ENCODE results near the gene RGS3.
A peak's percentile ranks its signal among the peaks of the same experiment; 100 is the strongest.

Gene RGS3

GRCh38 chr9:113634596-113635515, 171.3 kb downstream of the RGS3 start:
- H3K4me3 ChIP-seq (ENCODE audit: low read length in 2 of 2) = no peak overlapping the region
- H3K9me3 ChIP-seq (replicated peaks in 1 of 2; ENCODE audit: control insufficient read depth in 2 of 2, insufficient read depth in 1 of 2, low read depth in 1 of 2, low read length in 2 of 2) = no peaks in the 10 kb centered on the region
- H2BK12ac ChIP-seq (ENCODE audit: low read length) = no peak overlapping the region
- no peak overlapping the region for H3K27ac ChIP-seq (replicated peaks; ENCODE audit: low read length)
- no peak overlapping the region for H4K91ac ChIP-seq (ENCODE audit: low read depth, low read length, poor library complexity)
- no peak overlapping the region for H2BK5ac ChIP-seq (ENCODE audit: low read length)
- peak overlapping the region; percentile 6 for H2AFZ ChIP-seq (ENCODE audit: low read length)
- WGBS, 2 donors (ENCODE audit: extremely low coverage in 2 of 2, insufficient read length in 2 of 2, insufficient replicate concordance in 1 of 2) = no CpG with 5 or more reads among the region's 10 CpGs
- H3K27me3 ChIP-seq (ENCODE audit: control insufficient read depth in 3 of 3, insufficient read depth in 3 of 3, low read depth in 1 of 3, low read length in 3 of 3) = peaks cover 0 to 4% (median 0%) of the 10 kb centered on the region in 3 experiments
- peak overlapping the region; percentile 41 for H2BK15ac ChIP-seq (ENCODE audit: low read length)
- H3K4ac ChIP-seq (ENCODE audit: low read length) = no peak overlapping the region
- no peak overlapping the region for H2BK120ac ChIP-seq (ENCODE audit: low read depth, low read length)
- H3K79me1 ChIP-seq (ENCODE audit: low read depth, low read length) = no peaks in the 10 kb centered on the region
- H3K9ac ChIP-seq (ENCODE audit: low read depth, low read length, poor library complexity) = no peak overlapping the region
- H3K14ac ChIP-seq (ENCODE audit: low read length) = no peak overlapping the region
- no peak for DNase-seq (ENCODE audit: low spot score)
- H3K4me2 ChIP-seq (ENCODE audit: insufficient read depth, low read length, poor library complexity, severe bottlenecking) = no peak overlapping the region
- no peak overlapping the region for H2AK5ac ChIP-seq (ENCODE audit: low read depth, low read length)
- no peaks in the 10 kb centered on the region for H3K36me3 ChIP-seq (replicated peaks in 1 of 2; ENCODE audit: control insufficient read depth in 2 of 2, insufficient read depth in 2 of 2, low read length in 2 of 2)
- no peak overlapping the region for H4K8ac ChIP-seq (ENCODE audit: low read depth, low read length)
- H3K18ac ChIP-seq (ENCODE audit: low read length) = no peak overlapping the region
- peaks cover 3 to 22% of the 10 kb centered on the region in 2 donors for H3K4me1 ChIP-seq (ENCODE audit: control insufficient read depth in 2 of 2, insufficient read depth in 1 of 2, low read depth in 1 of 2, low read length in 2 of 2)
- H3K23ac ChIP-seq (ENCODE audit: low read depth, low read length, poor library complexity) = no peak overlapping the region

GRCh38 chr9:113635586-113635985, 172.1 kb downstream of the RGS3 start:
- H3K9me3 ChIP-seq (replicated peaks in 1 of 2; ENCODE audit: control insufficient read depth in 2 of 2, insufficient read depth in 1 of 2, low read depth in 1 of 2, low read length in 2 of 2) = no peaks in the 10 kb centered on the region

GRCh38 chr9:113636165-113636564, 172.6 kb downstream of the RGS3 start:
- Histone ChIP-seq H3K23ac (ENCODE audit: low read depth, low read length, poor library complexity) (no peak overlapping the region), H2AK5ac (ENCODE audit: low read depth, low read length) (no peak overlapping the region), H3K27me3 (ENCODE audit: control insufficient read depth in 3 of 3, insufficient read depth in 3 of 3, low read depth in 1 of 3, low read length in 3 of 3) (peaks cover 0 to 4% (median 0%) of the 10 kb centered on the region in 3 experiments), H2AFZ (ENCODE audit: low read length) (peak overlapping the region; percentile 52), H3K27ac (replicated peaks; ENCODE audit: low read length) (no peak overlapping the region), H3K18ac (ENCODE audit: low read length) (peak overlapping the region; percentile 11), H4K91ac (ENCODE audit: low read depth, low read length, poor library complexity) (no peak overlapping the region), H3K4ac (ENCODE audit: low read length) (no peak overlapping the region), H3K4me2 (ENCODE audit: insufficient read depth, low read length, poor library complexity, severe bottlenecking) (no peak overlapping the region), H2BK120ac (ENCODE audit: low read depth, low read length) (no peak overlapping the region), H3K9me3 (replicated peaks in 1 of 2; ENCODE audit: control insufficient read depth in 2 of 2, insufficient read depth in 1 of 2, low read depth in 1 of 2, low read length in 2 of 2) (no peaks in the 10 kb centered on the region), H3K4me3 (ENCODE audit: low read length in 2 of 2) (no peak overlapping the region), H2BK15ac (ENCODE audit: low read length) (no peak overlapping the region), H2BK12ac (ENCODE audit: low read length) (no peak overlapping the region), H3K36me3 (replicated peaks in 1 of 2; ENCODE audit: control insufficient read depth in 2 of 2, insufficient read depth in 2 of 2, low read length in 2 of 2) (no peaks in the 10 kb centered on the region), H3K4me1 (ENCODE audit: control insufficient read depth in 2 of 2, insufficient read depth in 1 of 2, low read depth in 1 of 2, low read length in 2 of 2) (peaks cover 3 to 22% of the 10 kb centered on the region in 2 donors), H3K9ac (ENCODE audit: low read depth, low read length, poor library complexity) (no peak overlapping the region), H4K8ac (ENCODE audit: low read depth, low read length) (no peak overlapping the region), H2BK5ac (ENCODE audit: low read length) (no peak overlapping the region), H3K79me1 (ENCODE audit: low read depth, low read length) (no peaks in the 10 kb centered on the region), H3K14ac (ENCODE audit: low read length) (no peak overlapping the region)
- DNase-seq (ENCODE audit: low spot score) = no peak
- no CpG with 5 or more reads among the region's 10 CpGs for WGBS, 2 donors (ENCODE audit: extremely low coverage in 2 of 2, insufficient read length in 2 of 2, insufficient replicate concordance in 1 of 2)

More at GRCh38 chr9:113635586-113635985, 172.1 kb downstream of the RGS3 start:
- no peak overlapping the region for H3K4ac ChIP-seq (ENCODE audit: low read length)
- no peak overlapping the region for H3K27ac ChIP-seq (replicated peaks; ENCODE audit: low read length)
- H3K4me3 ChIP-seq (ENCODE audit: low read length in 2 of 2) = no peak overlapping the region
- no peak overlapping the region for H2BK120ac ChIP-seq (ENCODE audit: low read depth, low read length)
- no peak for DNase-seq (ENCODE audit: low spot score)
- peaks cover 3 to 22% of the 10 kb centered on the region in 2 donors for H3K4me1 ChIP-seq (ENCODE audit: control insufficient read depth in 2 of 2, insufficient read depth in 1 of 2, low read depth in 1 of 2, low read length in 2 of 2)
- peak overlapping the region; percentile 9 for H2AK5ac ChIP-seq (ENCODE audit: low read depth, low read length)
- peak overlapping the region; percentile 5 for H3K18ac ChIP-seq (ENCODE audit: low read length)
- no CpG with 5 or more reads among the region's 5 CpGs for WGBS, 2 donors (ENCODE audit: extremely low coverage in 2 of 2, insufficient read length in 2 of 2, insufficient replicate concordance in 1 of 2)
- H3K23ac ChIP-seq (ENCODE audit: low read depth, low read length, poor library complexity) = no peak overlapping the region
- H2BK15ac ChIP-seq (ENCODE audit: low read length) = no peak overlapping the region
- no peak overlapping the region for H4K8ac ChIP-seq (ENCODE audit: low read depth, low read length)
- H3K36me3 ChIP-seq (replicated peaks in 1 of 2; ENCODE audit: control insufficient read depth in 2 of 2, insufficient read depth in 2 of 2, low read length in 2 of 2) = no peaks in the 10 kb centered on the region
- H3K14ac ChIP-seq (ENCODE audit: low read length) = no peak overlapping the region
- peaks cover 0 to 4% (median 0%) of the 10 kb centered on the region in 3 experiments for H3K27me3 ChIP-seq (ENCODE audit: control insufficient read depth in 3 of 3, insufficient read depth in 3 of 3, low read depth in 1 of 3, low read length in 3 of 3)
- no peak overlapping the region for H3K9ac ChIP-seq (ENCODE audit: low read depth, low read length, poor library complexity)
- H2AFZ ChIP-seq (ENCODE audit: low read length) = no peak overlapping the region
- no peak overlapping the region for H2BK12ac ChIP-seq (ENCODE audit: low read length)
- no peak overlapping the region for H2BK5ac ChIP-seq (ENCODE audit: low read length)
- no peak overlapping the region for H4K91ac ChIP-seq (ENCODE audit: low read depth, low read length, poor library complexity)
- H3K4me2 ChIP-seq (ENCODE audit: insufficient read depth, low read length, poor library complexity, severe bottlenecking) = no peak overlapping the region
- H3K79me1 ChIP-seq (ENCODE audit: low read depth, low read length) = no peaks in the 10 kb centered on the region

- no peaks in the 10 kb centered on the region for H3K36me3 ChIP-seq (replicated peaks in 1 of 2; ENCODE audit: control insufficient read depth in 2 of 2, insufficient read depth in 2 of 2, low read length in 2 of 2)
- peaks cover 3 to 22% of the 10 kb centered on the region in 2 donors for H3K4me1 ChIP-seq (ENCODE audit: control insufficient read depth in 2 of 2, insufficient read depth in 1 of 2, low read depth in 1 of 2, low read length in 2 of 2)
- no CpG with 5 or more reads among the region's 6 CpGs for WGBS, 2 donors (ENCODE audit: extremely low coverage in 2 of 2, insufficient read length in 2 of 2, insufficient replicate concordance in 1 of 2)
- no peak overlapping the region for H2BK120ac ChIP-seq (ENCODE audit: low read depth, low read length)
- H3K9me3 ChIP-seq (replicated peaks in 1 of 2; ENCODE audit: control insufficient read depth in 2 of 2, insufficient read depth in 1 of 2, low read depth in 1 of 2, low read length in 2 of 2) = no peaks in the 10 kb centered on the region
- H3K18ac ChIP-seq (ENCODE audit: low read length) = no peak overlapping the region
- no peak overlapping the region for H3K23ac ChIP-seq (ENCODE audit: low read depth, low read length, poor library complexity)
- H4K8ac ChIP-seq (ENCODE audit: low read depth, low read length) = no peak overlapping the region
- no peak for DNase-seq (ENCODE audit: low spot score)
- H3K4me3 ChIP-seq (ENCODE audit: low read length in 2 of 2) = no peak overlapping the region
- peaks cover 0 to 4% (median 0%) of the 10 kb centered on the region in 3 experiments for H3K27me3 ChIP-seq (ENCODE audit: control insufficient read depth in 3 of 3, insufficient read depth in 3 of 3, low read depth in 1 of 3, low read length in 3 of 3)
- H2AK5ac ChIP-seq (ENCODE audit: low read depth, low read length) = no peak overlapping the region
- H2BK15ac ChIP-seq (ENCODE audit: low read length) = no peak overlapping the region
- no peak overlapping the region for H3K27ac ChIP-seq (replicated peaks; ENCODE audit: low read length)
- no peak overlapping the region for H3K14ac ChIP-seq (ENCODE audit: low read length)
- H2BK12ac ChIP-seq (ENCODE audit: low read length) = no peak overlapping the region
- no peak overlapping the region for H2BK5ac ChIP-seq (ENCODE audit: low read length)
- no peak overlapping the region for H3K4ac ChIP-seq (ENCODE audit: low read length)
- no peak overlapping the region for H4K91ac ChIP-seq (ENCODE audit: low read depth, low read length, poor library complexity)
- no peak overlapping the region for H2AFZ ChIP-seq (ENCODE audit: low read length)
- H3K79me1 ChIP-seq (ENCODE audit: low read depth, low read length) = no peaks in the 10 kb centered on the region
- no peak overlapping the region for H3K9ac ChIP-seq (ENCODE audit: low read depth, low read length, poor library complexity)
- no peak overlapping the region for H3K4me2 ChIP-seq (ENCODE audit: insufficient read depth, low read length, poor library complexity, severe bottlenecking)
Measured at GRCh38 chr9:113636693-113637092, 173.2 kb downstream of the RGS3 start.
